ENCODE measurements around the gene ROPN1. TPM values are rescaled to one million over a fixed set of nuclear protein-coding genes. Genes with fewer than 3 reads are reported as not detected.
A peak's percentile ranks its signal among the peaks of the same experiment; 100 is the strongest.
"Not testable (repeated sequence)": the region's sequence is repeated elsewhere in the genome, so short reads cannot be mapped to it uniquely, and the experiment has no call there.

Gene ROPN1
- total RNA-seq, 2 experiments from 2014 or later: not detected

GRCh38 chr3:123980539-123980938 lies 11.4 kb downstream of the ROPN1 start:
- DNase-seq (ENCODE audit: low spot score): no peak
- Histone ChIP-seq H3K9me2 (ENCODE audit: insufficient read depth, low read length) (no peaks in the 10 kb centered on the region), H3K4me1 (ENCODE audit: insufficient read depth, low read length, poor library complexity, severe bottlenecking) (no peaks in the 10 kb centered on the region), H3K9me3 (ENCODE audit: low read length) (no peaks in the 10 kb centered on the region), H3K79me2 (ENCODE audit: insufficient read depth, low read depth, low read length) (no peaks in the 10 kb centered on the region), H4K20me1 (ENCODE audit: insufficient read depth, low read length) (no peaks in the 10 kb centered on the region), H3K4me2 (ENCODE audit: low read length) (no peak overlapping the region), H3K4me3 (ENCODE audit: low read depth, low read length, poor library complexity, severe bottlenecking) (no peak overlapping the region), H2AFZ (ENCODE audit: low read length) (no peak overlapping the region), H3K36me3 (ENCODE audit: insufficient read depth, low read length) (no peaks in the 10 kb centered on the region), H3K27ac (ENCODE audit: low read depth, low read length, poor library complexity, severe bottlenecking) (no peak overlapping the region)
- intact Hi-C loops (cut with micrococcal nuclease; ENCODE audit: unreplicated experiment): no loop called here
- POLR2A ChIA-PET: no interaction called here
- CTCF ChIA-PET (ENCODE audit: unreplicated experiment): no interaction called here
- TF ChIP-seq EZH2phosphoT487 (IDR thresholded peaks at IDR 0.05; ENCODE audit: borderline replicate concordance, low read depth, low read length): no peak
- no peak for TF ChIP-seq CTCF (conservative IDR thresholded peaks at IDR 0.05; ENCODE audit: low read length)
- no TSS peak for BruUV-seq (replicated peaks)

GRCh38 chr3:123979525-123980501 lies 12.1 kb downstream of the ROPN1 start:
- H3K9me2 ChIP-seq (ENCODE audit: insufficient read depth, low read length); H3K4me1 ChIP-seq (ENCODE audit: insufficient read depth, low read length, poor library complexity, severe bottlenecking); POLR2A ChIA-PET; intact Hi-C loops (cut with micrococcal nuclease; ENCODE audit: unreplicated experiment); H3K9me3 ChIP-seq (ENCODE audit: low read length); H3K79me2 ChIP-seq (ENCODE audit: insufficient read depth, low read depth, low read length); H3K4me2 ChIP-seq (ENCODE audit: low read length); H4K20me1 ChIP-seq (ENCODE audit: insufficient read depth, low read length); H3K4me3 ChIP-seq (ENCODE audit: low read depth, low read length, poor library complexity, severe bottlenecking); H3K27ac ChIP-seq (ENCODE audit: low read depth, low read length, poor library complexity, severe bottlenecking); CTCF ChIA-PET (ENCODE audit: unreplicated experiment); DNase-seq (ENCODE audit: low spot score); H2AFZ ChIP-seq (ENCODE audit: low read length); BruUV-seq (replicated peaks); H3K36me3 ChIP-seq (ENCODE audit: insufficient read depth, low read length): not testable (repeated sequence)
- TF ChIP-seq CTCF (conservative IDR thresholded peaks at IDR 0.05; ENCODE audit: low read length): peak; percentile 77

DNA sequence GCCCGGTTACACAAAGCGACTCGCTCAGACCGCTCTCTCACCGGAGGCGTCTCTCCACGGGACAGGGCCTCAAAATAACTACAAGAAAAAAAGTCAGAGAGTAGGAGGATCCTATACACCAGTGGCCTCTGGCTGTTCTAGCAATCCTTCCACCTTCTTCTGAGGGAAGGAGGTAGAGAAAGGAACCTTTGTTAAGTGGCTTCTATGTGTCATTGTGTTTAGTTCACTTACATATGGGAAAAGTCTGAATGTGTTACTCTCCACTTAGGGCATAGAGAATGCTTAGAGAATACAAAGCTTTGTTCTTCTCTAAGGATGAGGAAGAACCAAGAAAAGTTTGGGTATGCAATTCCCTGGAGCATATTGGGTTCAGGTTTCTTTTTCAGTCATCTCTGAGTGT lies 15.0 kb downstream of the ROPN1 start:
- H3K4me1 ChIP-seq (ENCODE audit: insufficient read depth, low read length, poor library complexity, severe bottlenecking); H3K36me3 ChIP-seq (ENCODE audit: insufficient read depth, low read length); BruUV-seq (replicated peaks); H3K79me2 ChIP-seq (ENCODE audit: insufficient read depth, low read depth, low read length); DNase-seq (ENCODE audit: low spot score); H2AFZ ChIP-seq (ENCODE audit: low read length); H4K20me1 ChIP-seq (ENCODE audit: insufficient read depth, low read length); H3K27ac ChIP-seq (ENCODE audit: low read depth, low read length, poor library complexity, severe bottlenecking); CTCF ChIA-PET (ENCODE audit: unreplicated experiment); POLR2A ChIA-PET; H3K9me2 ChIP-seq (ENCODE audit: insufficient read depth, low read length); H3K4me3 ChIP-seq (ENCODE audit: low read depth, low read length, poor library complexity, severe bottlenecking); intact Hi-C loops (cut with micrococcal nuclease; ENCODE audit: unreplicated experiment); H3K4me2 ChIP-seq (ENCODE audit: low read length); H3K9me3 ChIP-seq (ENCODE audit: low read length): not testable (repeated sequence)

DNA sequence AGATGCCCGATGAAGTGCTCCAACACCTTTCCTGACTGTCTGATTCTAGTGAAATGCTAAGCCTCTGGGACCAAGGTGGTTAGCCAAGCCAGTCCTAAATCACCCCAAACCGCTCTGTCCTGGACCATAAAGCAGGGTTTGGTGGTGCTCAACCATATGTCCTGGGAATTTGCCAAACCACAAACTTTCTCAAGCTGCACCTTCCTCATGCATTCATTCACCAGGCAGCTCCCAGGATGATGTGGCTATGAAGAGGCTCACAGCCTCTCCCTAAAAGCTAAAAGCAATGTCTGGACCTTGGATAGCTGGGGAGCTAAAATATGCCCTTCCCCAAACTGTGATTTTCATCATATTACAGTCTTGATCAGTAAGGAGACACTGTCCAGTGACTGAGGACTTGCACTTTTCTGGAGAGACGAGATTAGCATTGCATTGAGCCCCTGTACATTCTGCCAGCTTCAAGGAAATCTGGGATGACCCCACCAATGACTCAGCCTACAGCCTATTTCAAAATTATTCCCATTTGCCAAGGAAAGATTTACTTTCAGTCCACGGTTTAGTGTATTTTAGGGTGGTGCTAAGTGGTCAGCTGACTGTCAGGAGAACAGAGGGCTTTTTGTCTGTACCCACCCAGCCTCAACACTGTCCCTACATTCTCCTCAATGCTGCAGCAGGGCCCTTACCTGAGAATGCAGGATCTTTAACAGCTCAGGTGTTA lies 15.6 kb downstream of the ROPN1 start:
- H4K20me1 ChIP-seq (ENCODE audit: insufficient read depth, low read length); H3K4me1 ChIP-seq (ENCODE audit: insufficient read depth, low read length, poor library complexity, severe bottlenecking); POLR2A ChIA-PET; H3K4me3 ChIP-seq (ENCODE audit: low read depth, low read length, poor library complexity, severe bottlenecking); H3K27ac ChIP-seq (ENCODE audit: low read depth, low read length, poor library complexity, severe bottlenecking); H3K4me2 ChIP-seq (ENCODE audit: low read length); H3K9me2 ChIP-seq (ENCODE audit: insufficient read depth, low read length); H3K79me2 ChIP-seq (ENCODE audit: insufficient read depth, low read depth, low read length); CTCF ChIA-PET (ENCODE audit: unreplicated experiment); intact Hi-C loops (cut with micrococcal nuclease; ENCODE audit: unreplicated experiment); BruUV-seq (replicated peaks); H3K36me3 ChIP-seq (ENCODE audit: insufficient read depth, low read length); H2AFZ ChIP-seq (ENCODE audit: low read length); H3K9me3 ChIP-seq (ENCODE audit: low read length); DNase-seq (ENCODE audit: low spot score): not testable (repeated sequence)

DNA sequence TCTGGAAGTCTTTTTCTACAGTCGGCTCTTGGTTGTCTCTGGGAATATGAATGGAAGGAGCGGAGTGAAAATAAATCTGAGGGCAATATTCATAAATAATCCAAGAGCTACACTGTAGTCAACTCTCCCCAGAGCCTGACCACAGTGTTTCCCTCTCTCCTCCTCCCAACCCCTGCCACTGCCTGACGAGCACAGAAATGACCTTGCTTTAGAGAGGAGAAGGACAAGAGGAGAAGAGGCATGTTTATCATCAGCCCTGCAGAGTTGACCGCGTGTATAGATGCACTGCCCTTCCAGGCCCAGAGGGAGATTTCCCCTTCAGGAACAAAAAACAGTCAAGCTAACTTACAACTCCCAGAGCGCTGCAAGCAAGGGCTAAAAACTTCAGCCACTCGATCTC lies 16.9 kb downstream of the ROPN1 start:
- DNase-seq (ENCODE audit: low spot score): not testable (repeated sequence)

More for the DNA sequence above, 16.9 kb downstream of the ROPN1 start:
- CTCF ChIA-PET (ENCODE audit: unreplicated experiment); POLR2A ChIA-PET; H3K9me2 ChIP-seq (ENCODE audit: insufficient read depth, low read length); H3K79me2 ChIP-seq (ENCODE audit: insufficient read depth, low read depth, low read length); H3K36me3 ChIP-seq (ENCODE audit: insufficient read depth, low read length); H3K4me2 ChIP-seq (ENCODE audit: low read length); H4K20me1 ChIP-seq (ENCODE audit: insufficient read depth, low read length); H3K4me3 ChIP-seq (ENCODE audit: low read depth, low read length, poor library complexity, severe bottlenecking); H3K27ac ChIP-seq (ENCODE audit: low read depth, low read length, poor library complexity, severe bottlenecking); H2AFZ ChIP-seq (ENCODE audit: low read length); H3K4me1 ChIP-seq (ENCODE audit: insufficient read depth, low read length, poor library complexity, severe bottlenecking); BruUV-seq (replicated peaks); intact Hi-C loops (cut with micrococcal nuclease; ENCODE audit: unreplicated experiment); H3K9me3 ChIP-seq (ENCODE audit: low read length): not testable (repeated sequence)
